GM12873 (cell line): Measurements from ENCODE around the gene OR8K1.

ENCODE experiments used
- TF ChIP-seq, protein P1 (sequence below): IDR thresholded peaks from 2 replicates; pipeline ENCODE4 v1.5.1; 2012; ENCODE audit warnings: low read depth, mild to moderate bottlenecking, moderate library complexity, low read length, control low read depth; ENCODE audit not compliant: insufficient read depth; ENCODE audit errors: missing control alignments

The OR8K1 gene

DNA sequence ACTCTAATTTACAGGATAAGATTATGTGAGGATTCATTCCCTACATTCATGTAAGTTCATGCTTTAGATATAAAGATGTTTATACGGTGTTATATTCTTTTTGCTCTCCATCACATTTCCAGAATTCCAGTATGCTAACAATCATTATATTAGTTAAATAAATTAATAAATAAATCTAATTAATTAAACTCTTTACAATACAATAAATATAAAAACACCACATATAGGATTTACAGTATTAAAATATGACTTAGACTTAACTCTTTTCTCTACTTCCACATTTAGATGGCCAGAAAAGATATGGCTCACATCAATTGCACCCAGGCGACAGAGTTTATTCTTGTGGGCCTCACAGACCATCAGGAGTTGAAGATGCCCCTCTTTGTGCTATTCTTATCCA is 29.5 kb downstream of the OR8K1 start, which contains the start of gene OR8U1:
OR8U1 (plus strand) TSS at position 301 of the 400 bp plus-strand sequence; CDS start at position 301, 0 bp downstream.
- TF ChIP-seq, protein P1, sequence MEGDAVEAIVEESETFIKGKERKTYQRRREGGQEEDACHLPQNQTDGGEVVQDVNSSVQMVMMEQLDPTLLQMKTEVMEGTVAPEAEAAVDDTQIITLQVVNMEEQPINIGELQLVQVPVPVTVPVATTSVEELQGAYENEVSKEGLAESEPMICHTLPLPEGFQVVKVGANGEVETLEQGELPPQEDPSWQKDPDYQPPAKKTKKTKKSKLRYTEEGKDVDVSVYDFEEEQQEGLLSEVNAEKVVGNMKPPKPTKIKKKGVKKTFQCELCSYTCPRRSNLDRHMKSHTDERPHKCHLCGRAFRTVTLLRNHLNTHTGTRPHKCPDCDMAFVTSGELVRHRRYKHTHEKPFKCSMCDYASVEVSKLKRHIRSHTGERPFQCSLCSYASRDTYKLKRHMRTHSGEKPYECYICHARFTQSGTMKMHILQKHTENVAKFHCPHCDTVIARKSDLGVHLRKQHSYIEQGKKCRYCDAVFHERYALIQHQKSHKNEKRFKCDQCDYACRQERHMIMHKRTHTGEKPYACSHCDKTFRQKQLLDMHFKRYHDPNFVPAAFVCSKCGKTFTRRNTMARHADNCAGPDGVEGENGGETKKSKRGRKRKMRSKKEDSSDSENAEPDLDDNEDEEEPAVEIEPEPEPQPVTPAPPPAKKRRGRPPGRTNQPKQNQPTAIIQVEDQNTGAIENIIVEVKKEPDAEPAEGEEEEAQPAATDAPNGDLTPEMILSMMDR = no peak

DNA sequence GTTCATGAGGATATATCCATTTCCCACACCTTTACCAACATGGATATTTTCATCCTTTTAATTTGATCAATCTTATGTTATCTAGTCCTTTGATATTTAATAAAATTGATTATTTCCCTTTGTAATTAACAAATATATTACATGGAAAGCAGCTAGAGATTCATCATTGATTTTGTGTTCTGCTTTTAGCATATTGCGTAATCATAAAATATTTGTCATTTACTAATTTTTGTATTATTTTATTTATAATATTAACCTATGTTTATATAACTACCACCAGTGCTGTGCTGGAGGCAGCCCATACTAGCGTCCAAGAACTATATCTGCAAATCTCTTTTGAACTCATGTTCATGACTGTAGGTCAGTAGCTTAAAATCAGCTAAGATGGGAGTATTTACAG is 34.3 kb downstream of the OR8K1 start:
- TF ChIP-seq, protein P1 = no peak

DNA sequence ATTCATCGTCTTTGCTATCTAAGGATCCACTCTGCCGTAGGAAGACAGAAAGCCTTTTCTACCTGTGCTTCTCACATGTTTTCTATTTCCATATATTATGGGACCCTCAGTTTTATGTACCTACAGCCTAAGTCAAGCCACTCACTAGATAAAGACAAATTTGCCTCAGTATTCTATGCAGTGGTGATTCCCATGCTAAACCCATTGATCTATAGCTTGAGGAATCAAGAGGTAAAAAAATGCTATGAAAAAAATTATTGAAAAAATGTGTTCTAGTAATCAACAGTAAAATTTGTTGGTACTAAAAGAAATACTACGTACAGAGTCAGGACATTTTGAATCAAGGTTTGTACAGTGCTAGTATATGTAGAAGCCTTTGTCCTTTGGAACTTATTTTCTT is 48.5 kb downstream of the OR8K1 start:
- TF ChIP-seq, protein P1 = no peak

GRCh38 chr11:56396047-56396446 is 50.2 kb downstream of the OR8K1 start:
- TF ChIP-seq, protein P1 = no peak
